GM21786 (cell line): Measurements from ENCODE around the gene FLNB.

Experiments
- ATAC-seq: cut with Tn5 transposase; IDR thresholded peaks from one replicate; pipeline ENCODE4 v1.9.1; 2021; ENCODE audit not compliant: unreplicated experiment

FLNB gene

GRCh38 chr3:58102976-58103451 is 94.8 kb downstream of the FLNB start:
- no peak for ATAC-seq

DNA sequence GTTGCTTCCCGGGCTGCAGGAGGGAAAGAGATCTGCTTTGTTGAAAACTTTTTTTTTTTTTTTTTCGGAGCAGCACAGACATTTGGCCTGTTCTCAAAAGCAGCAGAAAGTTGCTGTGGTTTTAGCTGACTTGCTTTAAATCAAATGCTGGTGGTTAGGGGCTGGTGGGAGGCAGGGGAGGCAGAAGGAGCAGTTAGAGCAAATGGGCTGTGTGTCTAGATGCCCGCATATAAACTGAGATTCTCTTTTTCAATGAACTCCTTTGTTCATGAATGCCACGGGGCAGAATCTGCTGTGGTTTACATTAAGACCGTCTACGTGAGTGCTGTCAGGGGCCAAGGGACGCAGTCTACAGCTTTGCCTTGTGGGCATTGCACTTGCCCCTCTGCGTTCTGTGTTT is 95.9 kb downstream of the FLNB start:
- no peak for ATAC-seq

DNA sequence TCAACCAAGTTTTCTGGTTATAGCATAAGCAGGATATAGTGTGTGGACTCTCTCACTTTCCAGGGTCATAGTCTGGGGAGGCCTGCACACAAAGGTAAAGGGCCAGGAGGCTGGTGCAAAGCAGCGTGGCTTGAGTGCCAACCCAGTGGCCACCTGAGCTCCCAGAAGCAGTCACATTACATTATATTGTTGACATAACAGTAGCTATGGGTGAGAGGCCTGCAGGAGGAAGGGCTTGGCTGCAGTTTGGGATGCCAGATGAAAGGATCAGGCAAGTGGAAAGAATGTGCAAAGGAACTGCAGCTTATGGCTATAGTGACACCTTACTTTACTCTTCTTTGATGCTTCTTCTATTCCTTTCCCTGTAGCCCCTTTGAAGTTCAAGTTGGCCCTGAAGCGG is 96.5 kb downstream of the FLNB start:
- no peak for ATAC-seq

DNA sequence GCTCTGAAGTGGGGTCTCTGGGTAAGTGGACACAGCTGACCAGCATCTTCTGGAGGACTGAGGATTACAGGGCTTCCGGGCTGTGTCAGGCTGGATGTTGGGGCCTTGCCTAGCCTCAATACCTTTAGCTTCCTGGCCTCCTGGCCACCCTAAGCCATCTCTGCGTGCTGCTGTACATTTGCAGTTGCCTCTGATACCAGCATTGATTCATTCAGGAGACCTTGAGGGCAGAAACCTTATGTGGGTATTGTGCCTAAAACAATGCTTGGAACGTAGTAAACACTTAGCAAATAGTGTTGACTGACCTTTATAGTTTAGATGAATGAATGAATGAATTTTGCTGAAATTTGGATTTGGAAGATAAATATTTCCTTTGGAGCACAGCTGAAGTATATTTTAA is 97.0 kb downstream of the FLNB start:
- ATAC-seq, result no peak

GRCh38 chr3:58106061-58106460 is 97.8 kb downstream of the FLNB start:
- ATAC-seq, result no peak

- ATAC-seq, result no peak
Observed at GRCh38 chr3:58106640-58107039, 98.4 kb downstream of the FLNB start.

GRCh38 chr3:58107597-58107996 is 99.4 kb downstream of the FLNB start:
- no peak for ATAC-seq

DNA sequence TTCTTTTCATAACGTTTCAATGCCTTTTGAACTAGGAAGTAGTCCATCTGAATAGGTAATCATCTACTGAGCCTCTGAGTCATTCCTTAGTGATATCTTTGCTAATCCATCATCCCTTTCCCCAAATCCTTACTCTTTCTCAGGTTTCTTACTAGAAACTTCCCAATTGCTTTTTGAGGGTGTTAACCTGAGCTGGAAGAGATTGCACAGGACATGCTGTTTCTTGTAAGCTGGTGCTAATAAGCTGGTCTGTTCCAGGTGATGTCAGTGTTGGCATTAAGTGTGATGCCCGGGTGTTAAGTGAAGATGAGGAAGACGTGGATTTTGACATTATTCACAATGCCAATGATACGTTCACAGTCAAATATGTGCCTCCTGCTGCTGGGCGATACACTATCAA is 101.5 kb downstream of the FLNB start:
- ATAC-seq, result no peak

- peak; percentile 48 for ATAC-seq
Observed at GRCh38 chr3:58111513-58112184, 103.4 kb downstream of the FLNB start.

DNA sequence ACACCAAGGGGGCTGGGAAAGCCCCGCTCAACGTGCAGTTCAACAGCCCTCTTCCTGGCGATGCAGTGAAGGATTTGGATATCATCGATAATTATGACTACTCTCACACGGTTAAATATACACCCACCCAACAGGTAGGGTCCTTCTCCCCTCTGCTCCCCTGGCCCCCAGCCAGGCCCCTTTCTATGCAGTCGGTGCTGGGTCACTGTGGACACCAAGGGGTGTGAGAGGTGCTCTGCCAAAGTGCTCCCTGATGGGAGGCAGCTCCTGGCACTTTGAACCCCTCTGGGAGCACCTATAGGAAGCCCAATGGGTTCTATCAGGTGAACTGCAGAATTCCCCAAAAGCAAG is 103.9 kb downstream of the FLNB start:
- ATAC-seq, result no peak

DNA sequence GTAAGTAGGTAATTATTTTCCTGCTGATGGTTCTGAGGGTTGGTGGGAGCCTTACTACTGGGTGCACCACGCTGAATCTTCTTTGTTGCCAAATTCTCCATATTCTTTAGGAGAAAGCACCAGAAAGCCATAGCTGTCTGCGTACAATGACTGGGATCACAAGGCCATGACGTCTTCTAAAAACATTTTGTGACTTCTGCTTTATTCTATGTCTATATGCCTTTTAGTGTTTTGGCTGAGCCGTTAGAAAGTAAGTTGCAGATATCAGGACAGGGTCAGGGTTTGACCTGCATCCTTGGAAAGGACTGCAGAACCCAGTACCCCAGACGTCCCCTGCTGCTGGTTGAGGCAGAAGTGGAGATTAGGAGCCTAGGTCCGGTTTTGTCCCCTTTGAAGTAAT is 107.0 kb downstream of the FLNB start:
- no peak for ATAC-seq

DNA sequence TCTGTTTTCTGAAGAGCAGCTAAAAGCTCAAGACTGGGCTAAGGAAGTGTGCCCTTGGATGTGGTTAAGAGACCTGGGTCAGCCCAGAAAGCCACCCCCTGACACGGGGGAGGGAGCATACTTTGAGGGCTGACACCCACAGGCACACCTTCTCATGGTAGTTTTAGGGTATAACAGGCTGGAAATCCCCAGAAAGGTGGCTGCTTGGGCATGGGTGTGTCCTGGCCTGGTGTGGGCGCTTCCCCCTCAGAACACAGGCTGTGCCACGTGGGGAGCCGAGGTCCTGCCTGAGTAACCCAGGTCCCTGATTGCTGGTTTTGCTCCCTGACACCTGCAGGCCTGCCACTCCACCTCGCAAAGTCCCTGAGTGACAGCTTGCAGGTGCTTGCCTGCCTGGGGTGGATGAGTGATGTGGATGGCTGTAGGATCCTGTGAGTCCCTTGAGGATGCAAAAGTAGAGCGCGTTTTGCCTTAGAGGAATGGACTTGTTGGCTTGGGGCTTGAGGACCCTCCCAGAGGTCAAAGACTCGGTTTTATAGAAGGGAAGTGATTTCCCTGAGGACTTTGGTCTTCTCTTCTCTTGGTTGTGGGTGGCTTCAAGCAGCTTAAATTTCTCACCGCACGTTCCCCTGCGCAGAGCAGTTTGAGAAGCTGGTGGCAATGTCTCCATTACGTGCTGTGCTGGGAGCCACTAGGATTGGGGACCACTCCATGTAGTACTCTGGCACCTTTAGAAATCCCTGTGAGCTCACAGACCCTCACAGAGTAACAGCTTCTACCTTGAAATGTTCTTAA is 108.1 kb downstream of the FLNB start:
- peak; percentile 79 for ATAC-seq

GRCh38 chr3:58116985-58117384 is 108.8 kb downstream of the FLNB start:
- ATAC-seq, result no peak

GRCh38 chr3:58117561-58118181 is 109.4 kb downstream of the FLNB start:
- no peak for ATAC-seq

- ATAC-seq, result no peak
Observed at GRCh38 chr3:58119186-58119585, 111.0 kb downstream of the FLNB start.

DNA sequence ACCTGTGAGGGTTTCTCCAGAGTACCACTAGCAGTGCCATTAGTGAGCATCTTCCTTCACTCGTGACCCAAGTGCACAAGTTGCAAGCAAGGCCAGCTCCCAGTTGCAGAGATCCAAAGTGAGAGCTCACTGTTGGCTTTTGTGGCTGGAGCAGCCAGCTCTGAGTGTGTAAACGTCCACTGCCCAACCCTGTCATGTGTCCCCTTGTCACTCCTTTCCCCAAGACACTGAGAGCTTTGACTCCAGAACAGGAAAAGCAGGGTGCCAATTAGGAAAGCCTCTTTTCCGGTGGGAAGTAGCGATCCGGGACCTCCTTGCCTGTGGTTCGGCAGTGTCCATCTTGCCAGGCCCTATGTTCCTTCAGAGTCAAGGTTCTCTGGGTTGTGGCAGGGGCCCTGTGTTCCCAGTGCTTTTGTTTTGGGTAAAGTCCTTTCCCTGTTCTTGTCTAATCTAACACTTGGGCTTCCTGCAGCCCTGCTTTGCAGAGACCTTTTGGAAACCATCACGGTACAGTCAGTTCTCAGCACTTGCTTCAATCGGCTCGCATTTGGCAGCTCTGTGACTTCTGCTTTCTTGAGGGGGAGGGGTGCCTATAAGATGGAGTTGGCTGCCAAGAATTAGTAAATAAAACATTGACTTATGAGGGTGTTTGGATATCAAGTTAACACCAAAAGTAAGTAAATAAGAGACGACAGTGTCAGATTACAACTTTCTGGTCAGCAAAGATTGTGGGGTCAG is 112.0 kb downstream of the FLNB start:
- no peak for ATAC-seq

- ATAC-seq, result no peak
Observed at GRCh38 chr3:58121183-58121582, 113.0 kb downstream of the FLNB start.

DNA sequence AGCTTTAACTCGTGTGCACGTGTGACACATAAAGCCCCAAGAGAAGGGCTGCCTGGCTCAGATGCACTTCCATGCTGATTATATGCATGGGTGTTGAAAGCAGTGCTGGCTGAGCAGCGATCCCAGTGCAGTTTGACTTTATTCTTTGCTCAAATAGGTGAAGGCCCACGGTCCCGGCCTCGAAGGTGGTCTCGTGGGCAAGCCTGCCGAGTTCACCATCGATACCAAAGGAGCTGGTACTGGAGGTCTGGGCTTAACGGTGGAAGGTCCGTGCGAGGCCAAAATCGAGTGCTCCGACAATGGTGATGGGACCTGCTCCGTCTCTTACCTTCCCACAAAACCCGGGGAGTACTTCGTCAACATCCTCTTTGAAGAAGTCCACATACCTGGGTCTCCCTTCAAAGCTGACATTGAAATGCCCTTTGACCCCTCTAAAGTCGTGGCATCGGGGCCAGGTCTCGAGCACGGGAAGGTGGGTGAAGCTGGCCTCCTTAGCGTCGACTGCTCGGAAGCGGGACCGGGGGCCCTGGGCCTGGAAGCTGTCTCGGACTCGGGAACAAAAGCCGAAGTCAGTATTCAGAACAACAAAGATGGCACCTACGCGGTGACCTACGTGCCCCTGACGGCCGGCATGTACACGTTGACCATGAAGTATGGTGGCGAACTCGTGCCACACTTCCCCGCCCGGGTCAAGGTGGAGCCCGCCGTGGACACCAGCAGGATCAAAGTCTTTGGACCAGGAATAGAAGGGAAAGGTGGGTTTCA is 114.9 kb downstream of the FLNB start:
- ATAC-seq, result no peak

DNA sequence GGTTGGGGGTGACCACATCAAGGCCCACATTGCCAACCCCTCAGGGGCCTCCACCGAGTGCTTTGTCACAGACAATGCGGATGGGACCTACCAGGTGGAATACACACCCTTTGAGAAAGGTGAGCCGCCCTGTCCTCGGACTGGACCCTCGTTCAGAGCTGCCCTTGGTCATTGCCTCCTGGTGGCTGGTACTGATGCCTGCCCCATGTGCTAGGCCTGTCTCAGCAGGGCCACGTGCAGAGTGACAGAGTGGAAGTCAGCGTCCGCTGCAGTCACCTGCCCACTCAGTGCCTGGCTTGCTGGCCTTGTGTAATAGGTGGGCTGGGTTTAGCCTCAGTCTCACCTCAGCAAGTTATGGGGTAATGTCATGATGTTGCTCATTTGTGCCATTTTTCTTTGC is 116.2 kb downstream of the FLNB start:
- no peak for ATAC-seq

DNA sequence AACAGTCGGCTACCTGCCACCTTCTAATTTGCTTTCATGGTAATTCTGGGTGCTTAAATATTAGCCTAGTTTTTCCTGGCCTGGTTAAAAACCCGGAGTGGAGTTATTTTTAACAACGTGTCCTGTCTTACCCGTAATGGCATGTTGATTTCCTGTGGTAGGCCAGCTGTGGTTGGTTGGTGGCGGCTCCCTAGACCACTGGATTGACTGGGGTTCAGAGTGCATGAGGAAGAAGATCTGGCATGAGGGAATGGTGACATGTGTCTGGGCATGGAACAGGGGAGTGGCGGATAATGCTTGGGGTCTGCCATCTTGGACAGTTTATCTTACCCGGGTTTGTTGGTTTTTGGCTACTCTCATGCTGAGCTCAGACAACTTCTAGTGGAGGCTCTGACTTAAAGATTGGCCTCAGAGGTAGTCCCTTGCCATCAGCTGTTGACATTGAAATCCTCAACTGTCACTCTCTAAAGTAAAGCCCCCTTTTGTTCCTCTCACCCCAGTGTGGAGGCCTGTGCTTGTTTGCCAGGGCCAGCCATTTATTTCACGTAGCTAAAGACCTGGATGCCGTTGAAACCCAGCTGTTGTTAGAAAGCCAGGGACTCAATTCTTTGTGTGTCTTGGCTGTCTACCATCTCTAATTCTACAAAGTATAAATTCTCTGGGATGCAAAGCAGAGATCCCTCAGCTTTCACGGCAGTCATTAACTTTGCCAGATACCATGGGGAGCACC is 121.0 kb downstream of the FLNB start:
- ATAC-seq, result no peak
